ENCODE results near the gene COA1. TPM values are rescaled to one million over a fixed set of nuclear protein-coding genes. Genes with fewer than 3 reads are reported as not detected.
A peak's percentile ranks its signal among the peaks of the same experiment; 100 is the strongest.

The COA1 gene
- total RNA-seq, 4 donors from 2014 or later = 34.0 to 84.2 (median 54.4) TPM

DNA sequence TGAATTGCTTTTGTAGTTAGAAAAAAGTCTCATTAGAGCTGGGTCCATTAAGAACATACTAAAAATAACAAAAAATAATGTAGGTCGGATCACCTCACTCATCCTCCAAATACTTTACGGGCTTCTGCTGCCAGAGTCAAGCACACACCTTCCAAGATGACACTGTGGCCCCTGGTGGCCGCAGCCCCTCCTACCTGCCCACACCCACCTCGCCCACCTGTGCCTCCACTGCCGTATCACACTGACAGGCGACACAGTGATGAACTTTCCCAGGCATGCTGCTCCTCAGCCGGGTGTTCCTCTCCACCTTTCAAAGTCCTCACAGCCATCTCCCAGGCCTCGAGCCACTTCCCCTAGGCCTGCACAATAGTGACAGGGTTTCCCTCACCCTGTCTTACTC is 85.5 kb downstream of the COA1 start:
- no peak for DNase-seq
- Histone ChIP-seq H3K9me3 (no peaks in the 10 kb centered on the region), H3K27me3 (no peaks in the 10 kb centered on the region), H3K36me3 (peaks cover 0 to 22% (median 0%) of the 10 kb centered on the region in 3 donors), H3K4me3 (no peak overlapping the region), H3K27ac (peak overlapping the region in 1 of 4 donors; percentile 56), H3K4me1 (peaks cover 3 to 38% (median 24%) of the 10 kb centered on the region in 4 donors)
- TF ChIP-seq POLR2A (IDR thresholded peaks at IDR 0.05) (no peak), CTCF (IDR thresholded peaks at IDR 0.05) (no peak)

GRCh38 chr7:43642897-43643630 is 86.3 kb downstream of the COA1 start:
- no peaks in the 10 kb centered on the region for H3K9me3 ChIP-seq
- no peak for TF ChIP-seq CTCF (IDR thresholded peaks at IDR 0.05)
- TF ChIP-seq POLR2A (IDR thresholded peaks at IDR 0.05) = no peak
- H3K36me3 ChIP-seq = peaks cover 0 to 22% (median 0%) of the 10 kb centered on the region in 3 donors
- no peak for DNase-seq
- peaks cover 3 to 38% (median 25%) of the 10 kb centered on the region in 4 donors for H3K4me1 ChIP-seq
- peak overlapping the region in 2 of 4 donors; percentile 16 to 56 for H3K27ac ChIP-seq
- no peak overlapping the region for H3K4me3 ChIP-seq
- no peaks in the 10 kb centered on the region for H3K27me3 ChIP-seq

GRCh38 chr7:43640679-43641078 is 88.6 kb downstream of the COA1 start:
- no peaks in the 10 kb centered on the region for H3K9me3 ChIP-seq
- H3K4me1 ChIP-seq = peaks cover 0 to 16% (median 7%) of the 10 kb centered on the region in 4 donors
- no peak overlapping the region for H3K4me3 ChIP-seq
- TF ChIP-seq CTCF (IDR thresholded peaks at IDR 0.05) (no peak), POLR2A (IDR thresholded peaks at IDR 0.05) (no peak)
- DNase-seq = no peak
- H3K27ac ChIP-seq = peak overlapping the region; percentile 15 to 72 (median 58)
- no peaks in the 10 kb centered on the region for H3K27me3 ChIP-seq
- H3K36me3 ChIP-seq = peaks cover 0 to 33% (median 0%) of the 10 kb centered on the region in 3 donors

- peak in 2 of 3 donors; percentile 73 to 84 for DNase-seq
- Histone ChIP-seq H3K36me3 (peaks cover 0 to 33% (median 0%) of the 10 kb centered on the region in 3 donors), H3K27me3 (no peaks in the 10 kb centered on the region), H3K9me3 (no peaks in the 10 kb centered on the region), H3K27ac (peak overlapping the region; percentile 15 to 72 (median 58)), H3K4me1 (peaks cover 0 to 16% (median 5%) of the 10 kb centered on the region in 4 donors), H3K4me3 (no peak overlapping the region)
- peak in 1 of 6 experiments; percentile 13 for TF ChIP-seq CTCF (IDR thresholded peaks at IDR 0.05)
- no peak for TF ChIP-seq POLR2A (IDR thresholded peaks at IDR 0.05)
Observed at GRCh38 chr7:43639858-43640491, 89.3 kb downstream of the COA1 start.

DNA sequence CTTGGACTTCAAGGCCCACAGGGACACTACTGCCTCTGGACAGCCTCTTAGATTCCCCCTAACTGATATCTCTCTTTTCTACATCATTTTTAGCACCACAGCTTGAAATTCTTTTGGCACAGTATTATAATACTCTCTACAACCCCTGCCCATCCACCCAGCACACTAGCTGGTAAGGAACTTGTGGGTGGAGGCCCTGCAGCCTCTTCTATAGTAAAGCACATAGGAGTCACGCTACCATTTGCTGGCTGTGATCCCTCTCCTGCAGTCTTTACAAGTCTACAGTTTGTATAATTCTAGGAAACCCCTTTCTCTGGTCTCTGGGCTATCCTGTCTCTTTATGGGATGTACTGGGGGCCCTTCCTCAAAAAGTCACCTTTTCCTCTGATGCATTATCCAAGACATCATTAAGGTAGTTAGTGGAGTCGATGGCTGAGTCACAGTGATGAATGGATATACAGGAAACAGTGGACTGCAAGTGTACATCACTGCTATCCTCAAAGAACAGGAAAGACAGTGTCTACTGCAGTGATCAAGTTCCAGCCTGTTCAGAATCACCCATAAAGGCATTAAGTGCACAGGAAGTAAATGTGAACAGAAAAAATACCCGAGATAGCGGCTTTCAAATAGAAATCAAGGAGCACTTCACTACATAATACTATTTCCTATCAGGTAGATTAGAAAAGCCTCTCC is 92.1 kb downstream of the COA1 start:
- Histone ChIP-seq H3K27me3 (no peaks in the 10 kb centered on the region), H3K9me3 (no peaks in the 10 kb centered on the region), H3K4me3 (no peak overlapping the region), H3K27ac (peak overlapping the region in 3 of 4 donors; percentile 8 to 59 (median 19)), H3K4me1 (peaks cover 0 to 16% (median 5%) of the 10 kb centered on the region in 4 donors), H3K36me3 (peaks cover 0 to 31% (median 0%) of the 10 kb centered on the region in 3 donors)
- no peak for DNase-seq
- TF ChIP-seq CTCF (IDR thresholded peaks at IDR 0.05) (no peak), POLR2A (IDR thresholded peaks at IDR 0.05) (no peak)

Data from Peyer's patch (tissue), 4 donors.